HEK293T (cell line): ENCODE measurements around the gene SLITRK6.
A peak's percentile ranks its signal among the peaks of the same experiment; 100 is the strongest.

Experiments used
- CTCF ChIA-PET: fragments of 350-600 bp; formaldehyde crosslinking; extraction: SDS; loops from one replicate; lab custom pipeline; 2021; ENCODE audit warnings: antibody characterized with exemption, inconsistent platforms; lab: Yijun Ruan, JAX
- POLR2A ChIA-PET: fragments of 350-600 bp; formaldehyde crosslinking; extraction: SDS; loops from one replicate; lab custom pipeline; 2020; ENCODE audit warnings: antibody characterized with exemption, inconsistent platforms; lab: Yijun Ruan, JAX
- DNase-seq: peaks from one replicate; pipeline ENCODE4 v3.0.0; 2012; ENCODE audit warnings: mixed read lengths; ENCODE audit errors: extremely low spot score
- ARNT ChIP-seq: fragments of 450-650 bp; IDR thresholded peaks from 2 replicates; pipeline ENCODE4 v1.6.1; 2017; ENCODE audit warnings: mild to moderate bottlenecking
- BHLHE40 ChIP-seq: fragments of 450-650 bp; IDR thresholded peaks from 2 replicates; pipeline ENCODE4 v1.6.1; 2016; ENCODE audit warnings: mild to moderate bottlenecking, moderate library complexity, borderline replicate concordance
- CTBP1 ChIP-seq: fragments of 450-650 bp; IDR thresholded peaks from 2 replicates; pipeline ENCODE4 v1.6.1; 2016; ENCODE audit warnings: borderline replicate concordance
- ELF4 ChIP-seq: fragments of 450-650 bp; IDR thresholded peaks from 2 replicates; pipeline ENCODE4 v1.6.1; 2017; ENCODE audit warnings: antibody characterized with exemption
- FOXA1 ChIP-seq: fragments of 450-650 bp; IDR thresholded peaks from 2 replicates; pipeline ENCODE4 v1.6.1; 2016; ENCODE audit warnings: mild to moderate bottlenecking
- FOXK2 ChIP-seq: fragments of 450-650 bp; IDR thresholded peaks from 2 replicates; pipeline ENCODE4 v1.6.1; 2016; ENCODE audit warnings: mild to moderate bottlenecking
- FOXM1 ChIP-seq: fragments of 450-650 bp; IDR thresholded peaks from 2 replicates; pipeline ENCODE4 v1.6.1; 2017; ENCODE audit warnings: mild to moderate bottlenecking, borderline replicate concordance
- HDGF ChIP-seq: fragments of 450-650 bp; IDR thresholded peaks from 2 replicates; pipeline ENCODE4 v1.6.1; 2017; ENCODE audit warnings: antibody characterized with exemption, borderline replicate concordance
- L3MBTL2 ChIP-seq: fragments of 450-650 bp; conservative IDR thresholded peaks from 2 replicates; pipeline ENCODE4 v1.6.1; 2016; ENCODE audit warnings: mild to moderate bottlenecking
- LEF1 ChIP-seq: fragments of 450-650 bp; IDR thresholded peaks from 2 replicates; pipeline ENCODE4 v1.6.1; 2017; ENCODE audit warnings: mild to moderate bottlenecking, borderline replicate concordance
- NFRKB ChIP-seq: fragments of 450-650 bp; IDR thresholded peaks from 2 replicates; pipeline ENCODE4 v1.6.1; 2016; ENCODE audit warnings: mild to moderate bottlenecking, moderate library complexity
- SP1 ChIP-seq: fragments of 450-650 bp; IDR thresholded peaks from 2 replicates; pipeline ENCODE4 v1.6.1; 2017
- SUZ12 ChIP-seq: fragments of 450-650 bp; IDR thresholded peaks from 2 replicates; pipeline ENCODE4 v1.6.1; 2016; ENCODE audit warnings: mild to moderate bottlenecking
- TARDBP ChIP-seq: fragments of 450-650 bp; IDR thresholded peaks from 2 replicates; pipeline ENCODE4 v1.6.1; 2016
- ZNF384 ChIP-seq: fragments of 450-650 bp; IDR thresholded peaks from 2 replicates; pipeline ENCODE4 v1.6.1; 2016
- TF ChIP-seq, protein P1 (sequence below): fragments of 450-650 bp; IDR thresholded peaks from 2 replicates; pipeline ENCODE4 v1.6.1; 2016

Gene SLITRK6

DNA sequence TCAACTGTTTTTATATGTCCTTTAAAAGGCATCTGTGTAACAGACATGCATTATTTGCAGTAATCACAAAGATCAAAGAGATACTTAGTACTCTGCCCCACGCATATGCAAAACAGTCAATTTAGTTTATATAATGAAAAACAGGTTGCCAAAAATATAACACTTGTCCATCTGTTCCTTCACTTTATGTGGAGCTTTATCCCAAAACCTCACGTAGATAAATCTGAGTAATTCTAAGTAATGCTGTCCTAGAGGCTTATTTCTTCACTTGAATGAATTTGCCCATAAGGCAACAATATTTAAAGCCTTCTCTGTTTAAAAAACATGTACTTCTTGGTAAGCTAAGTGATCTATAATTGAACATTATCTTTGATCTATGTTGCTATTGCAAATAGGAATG lies 20.3 kb upstream of the SLITRK6 start:
- POLR2A ChIA-PET: no interaction called here
- no peak for TF ChIP-seq LEF1
- no peak for TF ChIP-seq ARNT
- TF ChIP-seq SUZ12: no peak
- no peak for TF ChIP-seq SP1
- TF ChIP-seq FOXA1: no peak
- TF ChIP-seq NFRKB: no peak
- no peak for TF ChIP-seq BHLHE40
- no peak for TF ChIP-seq HDGF
- TF ChIP-seq ELF4: no peak
- TF ChIP-seq, protein P1, sequence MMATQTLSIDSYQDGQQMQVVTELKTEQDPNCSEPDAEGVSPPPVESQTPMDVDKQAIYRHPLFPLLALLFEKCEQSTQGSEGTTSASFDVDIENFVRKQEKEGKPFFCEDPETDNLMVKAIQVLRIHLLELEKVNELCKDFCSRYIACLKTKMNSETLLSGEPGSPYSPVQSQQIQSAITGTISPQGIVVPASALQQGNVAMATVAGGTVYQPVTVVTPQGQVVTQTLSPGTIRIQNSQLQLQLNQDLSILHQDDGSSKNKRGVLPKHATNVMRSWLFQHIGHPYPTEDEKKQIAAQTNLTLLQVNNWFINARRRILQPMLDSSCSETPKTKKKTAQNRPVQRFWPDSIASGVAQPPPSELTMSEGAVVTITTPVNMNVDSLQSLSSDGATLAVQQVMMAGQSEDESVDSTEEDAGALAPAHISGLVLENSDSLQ: no peak
- no peak for TF ChIP-seq ZNF384
- no peak for TF ChIP-seq L3MBTL2
- no peak for TF ChIP-seq FOXM1
- TF ChIP-seq TARDBP: no peak
- TF ChIP-seq CTBP1: no peak
- TF ChIP-seq FOXK2: no peak
- CTCF ChIA-PET: no interaction called here
- DNase-seq: no peak

GRCh38 chr13:85816413-85816812 lies 17.2 kb upstream of the SLITRK6 start:
- no peak for DNase-seq
- ChIA-PET CTCF (no interaction called here), POLR2A (no interaction called here)
- no peak for TF ChIP-seq SP1
- no peak for TF ChIP-seq HDGF
- no peak for TF ChIP-seq FOXA1
- TF ChIP-seq, protein P1: peak; percentile 83
- TF ChIP-seq L3MBTL2: no peak
- TF ChIP-seq TARDBP: no peak
- no peak for TF ChIP-seq FOXK2
- no peak for TF ChIP-seq BHLHE40

DNA sequence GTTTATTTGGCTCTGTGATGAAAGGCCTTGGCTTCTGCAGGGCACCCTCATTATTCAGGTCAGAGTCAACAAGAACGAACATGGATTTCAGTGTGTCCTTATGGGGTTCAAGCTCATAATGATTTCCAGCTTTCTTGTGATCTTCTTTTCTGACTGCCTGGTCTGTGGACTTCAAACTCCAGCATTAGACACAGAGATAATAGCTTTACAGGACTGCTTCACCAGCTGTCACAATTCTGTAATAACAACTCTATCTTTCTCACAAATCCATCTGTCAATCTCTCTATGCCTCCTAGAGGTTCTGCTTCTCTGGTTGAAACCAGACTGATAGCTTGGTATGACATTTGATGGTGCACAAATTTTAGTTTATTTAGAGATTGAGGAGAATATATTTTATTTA lies 13.1 kb upstream of the SLITRK6 start:
- POLR2A ChIA-PET: no interaction called here
- TF ChIP-seq HDGF (no peak), NFRKB (no peak), ARNT (no peak), SUZ12 (no peak), CTBP1 (no peak), FOXA1 (no peak), TARDBP (no peak), ELF4 (no peak), FOXM1 (no peak), FOXK2 (no peak), L3MBTL2 (no peak), SP1 (no peak), LEF1 (no peak), BHLHE40 (no peak), ZNF384 (no peak)
- TF ChIP-seq, protein P1: no peak
- no peak for DNase-seq
- CTCF ChIA-PET: interaction anchor here (0.6 to 0.8 kb wide), 2 partner anchors 916 to 1314 kb away, joined by 3 read pairs; no protein-coding TSS in a partner anchor

DNA sequence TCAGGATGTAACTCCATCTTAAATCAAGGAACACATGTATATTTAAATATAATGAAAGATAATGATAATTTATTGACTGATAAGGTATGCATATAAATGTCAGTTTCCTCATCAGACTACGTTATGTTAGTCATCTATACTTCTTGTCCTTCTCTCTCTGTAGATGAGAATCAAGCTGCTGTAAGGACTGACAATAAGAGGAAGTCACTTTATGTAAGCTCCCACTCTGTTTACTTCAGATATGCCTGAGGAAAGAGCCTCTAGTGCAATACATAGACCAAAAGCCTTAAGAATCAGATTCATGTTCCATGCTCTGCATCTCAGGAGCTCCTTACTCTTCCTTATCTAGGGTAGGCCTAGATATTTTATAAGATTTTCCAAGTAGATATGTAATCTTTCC lies 9.6 kb upstream of the SLITRK6 start:
- ChIA-PET POLR2A (no interaction called here), CTCF (no interaction called here)
- DNase-seq: no peak
- TF ChIP-seq, protein P1: no peak
- TF ChIP-seq FOXK2 (no peak), FOXM1 (no peak), ELF4 (no peak)

GRCh38 chr13:85806553-85807175 lies 7.4 kb upstream of the SLITRK6 start:
- POLR2A ChIA-PET: no interaction called here

More at GRCh38 chr13:85806553-85807175, 7.4 kb upstream of the SLITRK6 start:
- CTCF ChIA-PET: interaction anchor here (1.1 kb wide), 1 partner anchor 22 kb away, joined by 3 read pairs; no protein-coding TSS in a partner anchor
- DNase-seq: peak; percentile 48
- TF ChIP-seq ZNF384 (no peak), FOXA1 (no peak), HDGF (no peak), FOXK2 (no peak), BHLHE40 (no peak), ARNT (no peak), ELF4 (no peak), LEF1 (no peak), NFRKB (no peak), SUZ12 (no peak), SP1 (no peak), FOXM1 (no peak), TARDBP (no peak), CTBP1 (no peak), L3MBTL2 (no peak)
- TF ChIP-seq, protein P1: no peak
